Measurements from ENCODE around the gene SCN4B. TPM values are rescaled to one million over a fixed set of nuclear protein-coding genes. Genes with fewer than 3 reads are reported as not detected.

Gene SCN4B
- total RNA-seq, 1 experiment from 2014 or later = 1.6 TPM

DNA sequence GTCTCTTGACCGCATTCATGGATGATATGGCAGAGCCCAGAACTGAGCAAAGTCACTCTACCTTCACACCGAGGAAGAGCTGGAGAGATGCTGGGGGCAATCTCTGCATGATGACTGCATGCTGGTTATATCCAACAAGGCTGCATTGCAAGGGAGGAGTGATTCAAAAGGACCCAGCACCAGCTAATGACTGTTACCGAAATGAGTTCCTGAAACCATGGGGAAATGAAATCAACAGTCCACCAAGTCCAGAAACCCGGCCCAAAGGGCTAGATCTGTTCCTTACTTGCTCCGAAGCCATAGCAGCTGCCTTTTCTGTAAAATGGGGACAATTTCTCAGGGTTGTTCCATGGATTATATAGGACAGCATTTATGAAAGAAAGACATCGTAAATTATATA is 64.7 kb downstream of the SCN4B start:
- H4K8ac ChIP-seq (replicated peaks; ENCODE audit: insufficient read length, low read depth, low read length) = no peak overlapping the region
- no peaks in the 10 kb centered on the region for H3K79me2 ChIP-seq (ENCODE audit: insufficient read depth, low read length)

More for the DNA sequence above, 64.7 kb downstream of the SCN4B start:
- Mint-ChIP-seq H3K9me3 (peaks cover 0 to 9% of the 10 kb centered on the region in 2 experiments; a peak in 3 of 5 replicates), H3K27ac (no peak overlapping the region), H3K4me1 (peaks cover 4 to 18% of the 10 kb centered on the region in 2 experiments), H3K27me3 (ENCODE audit: low read depth) (peaks cover 24% of the 10 kb centered on the region), H3K4me3 (no peak overlapping the region), H3K36me3 (ENCODE audit: insufficient read depth in 1 of 3, low read depth in 3 of 3) (peaks cover 0 to 4% (median 0%) of the 10 kb centered on the region in 3 experiments; a peak in 2 of 7 replicates)
- Histone ChIP-seq H4K20me1 (ENCODE audit: control insufficient read depth, insufficient read depth, insufficient read length) (no peaks in the 10 kb centered on the region), H3T11ph (ENCODE audit: low read length) (no peak overlapping the region), H3K4ac (ENCODE audit: low read depth, low read length) (no peak overlapping the region), H2AK5ac (ENCODE audit: insufficient read length, low read length) (no peak overlapping the region), H3K9ac (ENCODE audit: extremely low read depth, insufficient read length, low read length) (no peak overlapping the region), H3K14ac (ENCODE audit: insufficient read depth, low read length) (no peak overlapping the region), H3K23ac (ENCODE audit: insufficient read length, low read depth, low read length) (no peak overlapping the region), H2BK15ac (ENCODE audit: low read depth, low read length) (no peak overlapping the region), H3K23me2 (ENCODE audit: insufficient read length, low read depth, low read length, poor library complexity, severe bottlenecking) (no peaks in the 10 kb centered on the region), H2BK20ac (ENCODE audit: low read depth, low read length, poor library complexity, severe bottlenecking) (no peak overlapping the region), H3K27me3 (ENCODE audit: insufficient read depth, low read length) (no peaks in the 10 kb centered on the region), H3K27ac (ENCODE audit: insufficient read length, low read depth, low read length) (no peak overlapping the region), H2AFZ (ENCODE audit: low read length) (no peak overlapping the region), H3K56ac (ENCODE audit: insufficient read length, low read depth, low read length) (no peak overlapping the region), H3K4me1 (ENCODE audit: insufficient read depth, low read length) (no peaks in the 10 kb centered on the region), H3K79me1 (ENCODE audit: insufficient read depth, low read depth, low read length, poor library complexity, severe bottlenecking) (no peaks in the 10 kb centered on the region), H4K91ac (ENCODE audit: insufficient read length, low read depth, low read length) (no peak overlapping the region), H3K4me2 (ENCODE audit: insufficient read depth, insufficient read length, low read length) (no peak overlapping the region), H3K9me3 (ENCODE audit: control insufficient read depth, low read depth, low read length) (no peaks in the 10 kb centered on the region), H3K18ac (ENCODE audit: insufficient read length, low read depth, low read length) (no peak overlapping the region), H2BK12ac (ENCODE audit: insufficient read length, low read depth, low read length) (no peak overlapping the region), H2BK5ac (ENCODE audit: insufficient read length, low read length) (no peak overlapping the region), H4K5ac (ENCODE audit: insufficient read length, low read depth, low read length) (no peak overlapping the region), H2BK120ac (ENCODE audit: low read depth, low read length, poor library complexity, severe bottlenecking) (no peak overlapping the region)
- no peak for TF ChIP-seq CTCF (conservative IDR thresholded peaks at IDR 0.05)
- DNase-seq = no peak
- no CpG with 5 or more reads among the region's 6 CpGs for WGBS (ENCODE audit: extremely low coverage, insufficient read length, low lambda C conversion rate)
